ENCODE data around the gene C17orf113. TPM values are rescaled to one million over a fixed set of nuclear protein-coding genes. Genes with fewer than 3 reads are reported as not detected.

C17orf113 gene
- total and polyA plus RNA-seq, 2 of the 4 experiments (the other 2 are of a cell fraction): under 0.01 to 0.03 TPM

DNA sequence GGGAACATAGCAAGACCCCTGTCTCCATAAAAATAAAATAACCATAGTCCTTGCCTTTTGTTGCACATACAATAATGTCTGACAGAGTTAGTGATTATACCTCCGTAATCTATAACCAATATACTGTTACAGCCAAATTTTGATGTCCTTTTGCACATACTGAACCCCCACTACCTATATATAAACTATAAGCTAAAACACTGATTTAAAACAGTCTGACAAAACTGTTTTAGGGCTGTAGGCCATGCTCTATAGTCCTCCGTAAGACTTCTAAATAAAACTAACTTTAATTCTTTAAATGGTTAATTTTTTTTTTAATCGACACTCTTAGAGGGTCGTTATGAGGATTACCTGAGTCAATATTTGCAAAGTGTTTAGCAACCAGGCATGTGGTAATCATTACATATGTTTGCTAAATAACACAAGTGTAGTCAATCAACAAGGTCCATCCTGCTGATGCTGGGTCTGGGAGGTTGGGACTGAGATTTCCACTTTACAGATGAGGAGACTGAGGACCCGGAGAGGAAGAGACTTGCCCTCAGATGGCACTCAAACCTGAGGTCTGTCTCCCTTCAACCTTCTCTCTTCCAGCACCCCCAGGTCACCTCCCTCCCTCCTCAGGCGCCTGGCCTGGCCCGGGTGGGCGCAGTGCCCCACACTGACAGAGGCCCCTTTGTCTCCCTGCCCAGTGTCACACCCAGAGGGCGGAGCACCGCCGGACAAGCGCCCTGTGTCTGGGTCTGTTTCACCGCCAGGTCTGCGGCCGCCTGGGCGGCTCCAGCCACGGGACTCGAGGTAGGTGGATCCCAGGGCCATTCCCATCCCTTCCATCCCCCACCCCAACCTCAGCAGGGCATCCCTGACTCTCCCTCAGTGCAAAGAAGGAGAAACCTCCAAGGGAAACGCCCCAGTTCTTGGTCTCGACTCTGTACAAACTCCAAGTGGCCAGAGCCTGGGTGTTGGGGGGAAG lies 37.6 kb upstream of the C17orf113 start:
- dilution Hi-C loops (cut with HindIII; ENCODE audit: low sequenced_read_pairs, unreplicated experiment): no loop called here

More for the DNA sequence above, 37.6 kb upstream of the C17orf113 start:
- ChIA-PET POLR2A (ENCODE audit: unreplicated experiment) (no interaction called here), CTCF (no interaction called here)
- Histone ChIP-seq H3K79me1 (ENCODE audit: low read depth in 1 of 2, low read length in 2 of 2) (no peaks in the 10 kb centered on the region), H3K9ac (ENCODE audit: low read depth, low read length) (no peak overlapping the region), H3K23ac (ENCODE audit: low read depth, low read length) (no peak overlapping the region), H2AK9ac (replicated peaks; ENCODE audit: low read depth, low read length, poor library complexity) (no peak overlapping the region), H2AFZ (replicated peaks; ENCODE audit: low read length, poor library complexity) (no peak overlapping the region), H2BK20ac (ENCODE audit: low read depth, low read length) (no peak overlapping the region), H3K36me3 (ENCODE audit: control insufficient read depth, insufficient read depth, low read length) (no peaks in the 10 kb centered on the region), H3K27me3 (ENCODE audit: control insufficient read depth, insufficient read depth, low read length) (peaks cover 42% of the 10 kb centered on the region), H4K20me1 (ENCODE audit: insufficient read depth, low read length) (no peaks in the 10 kb centered on the region), H4K8ac (ENCODE audit: low read depth in 2 of 2, low read length in 2 of 2) (no peak overlapping the region), H3K4ac (ENCODE audit: low read depth, low read length) (no peak overlapping the region), H3K9me1 (ENCODE audit: insufficient read depth, low read length) (no peaks in the 10 kb centered on the region), H3K14ac (replicated peaks; ENCODE audit: low read depth, low read length) (no peak overlapping the region), H4K5ac (ENCODE audit: low read depth, low read length) (no peak overlapping the region), H4K91ac (ENCODE audit: insufficient read depth, low read depth, low read length) (no peak overlapping the region), H3K18ac (ENCODE audit: low read depth, low read length) (no peak overlapping the region), H3K4me3 (ENCODE audit: insufficient read depth, low read depth, low read length) (no peak overlapping the region), H3K9me3 (ENCODE audit: control insufficient read depth, insufficient read depth, low read length) (no peaks in the 10 kb centered on the region), H2AK5ac (ENCODE audit: low read depth, low read length) (no peak overlapping the region), H3K56ac (ENCODE audit: extremely low read depth, insufficient read depth, low read length) (no peak overlapping the region), H2BK5ac (ENCODE audit: low read depth, low read length, poor library complexity, severe bottlenecking) (no peak overlapping the region), H3K4me1 (ENCODE audit: control insufficient read depth, insufficient read depth, low read length) (no peaks in the 10 kb centered on the region), H3K4me2 (ENCODE audit: low read depth, low read length) (no peak overlapping the region), H2BK15ac (ENCODE audit: low read depth, low read length) (no peak overlapping the region), H3K27ac (ENCODE audit: insufficient read depth, low read length) (no peak overlapping the region), H2BK120ac (ENCODE audit: low read depth, low read length) (no peak overlapping the region)
- TF ChIP-seq, protein P1, sequence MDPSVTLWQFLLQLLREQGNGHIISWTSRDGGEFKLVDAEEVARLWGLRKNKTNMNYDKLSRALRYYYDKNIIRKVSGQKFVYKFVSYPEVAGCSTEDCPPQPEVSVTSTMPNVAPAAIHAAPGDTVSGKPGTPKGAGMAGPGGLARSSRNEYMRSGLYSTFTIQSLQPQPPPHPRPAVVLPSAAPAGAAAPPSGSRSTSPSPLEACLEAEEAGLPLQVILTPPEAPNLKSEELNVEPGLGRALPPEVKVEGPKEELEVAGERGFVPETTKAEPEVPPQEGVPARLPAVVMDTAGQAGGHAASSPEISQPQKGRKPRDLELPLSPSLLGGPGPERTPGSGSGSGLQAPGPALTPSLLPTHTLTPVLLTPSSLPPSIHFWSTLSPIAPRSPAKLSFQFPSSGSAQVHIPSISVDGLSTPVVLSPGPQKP (IDR thresholded peaks at IDR 0.05; ENCODE audit: borderline replicate concordance, low read depth, low read length): no peak
- TF ChIP-seq RFX5 (IDR thresholded peaks at IDR 0.05; ENCODE audit: low read depth, low read length): no peak
- no peak for TF ChIP-seq CHD1 (IDR thresholded peaks at IDR 0.05; ENCODE audit: low read depth, low read length)
- TF ChIP-seq RCOR1 (IDR thresholded peaks at IDR 0.05; ENCODE audit: insufficient replicate concordance, low read length): no peak
- TF ChIP-seq, protein P2, sequence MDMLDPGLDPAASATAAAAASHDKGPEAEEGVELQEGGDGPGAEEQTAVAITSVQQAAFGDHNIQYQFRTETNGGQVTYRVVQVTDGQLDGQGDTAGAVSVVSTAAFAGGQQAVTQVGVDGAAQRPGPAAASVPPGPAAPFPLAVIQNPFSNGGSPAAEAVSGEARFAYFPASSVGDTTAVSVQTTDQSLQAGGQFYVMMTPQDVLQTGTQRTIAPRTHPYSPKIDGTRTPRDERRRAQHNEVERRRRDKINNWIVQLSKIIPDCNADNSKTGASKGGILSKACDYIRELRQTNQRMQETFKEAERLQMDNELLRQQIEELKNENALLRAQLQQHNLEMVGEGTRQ (IDR thresholded peaks at IDR 0.05; ENCODE audit: low read depth, low read length): no peak
- no peak for TF ChIP-seq SMC3 (IDR thresholded peaks at IDR 0.05; ENCODE audit: low read depth, low read length)
- TF ChIP-seq POLR2A (IDR thresholded peaks at IDR 0.05; ENCODE audit: low read depth, low read length): no peak
- TF ChIP-seq FOS (IDR thresholded peaks at IDR 0.05; ENCODE audit: low read depth, low read length): no peak
- TF ChIP-seq NFE2L2 (IDR thresholded peaks at IDR 0.05; ENCODE audit: low read depth, low read length): no peak
- TF ChIP-seq RAD21 (IDR thresholded peaks at IDR 0.05; ENCODE audit: low read length): no peak
- no peak for TF ChIP-seq MAFK (IDR thresholded peaks at IDR 0.05; ENCODE audit: low read depth, low read length)
- no peak for TF ChIP-seq MAZ (IDR thresholded peaks at IDR 0.05; ENCODE audit: borderline replicate concordance, low read depth, low read length)
- TF ChIP-seq BHLHE40 (IDR thresholded peaks at IDR 0.05; ENCODE audit: low read depth, low read length): no peak
- TF ChIP-seq, protein P3, sequence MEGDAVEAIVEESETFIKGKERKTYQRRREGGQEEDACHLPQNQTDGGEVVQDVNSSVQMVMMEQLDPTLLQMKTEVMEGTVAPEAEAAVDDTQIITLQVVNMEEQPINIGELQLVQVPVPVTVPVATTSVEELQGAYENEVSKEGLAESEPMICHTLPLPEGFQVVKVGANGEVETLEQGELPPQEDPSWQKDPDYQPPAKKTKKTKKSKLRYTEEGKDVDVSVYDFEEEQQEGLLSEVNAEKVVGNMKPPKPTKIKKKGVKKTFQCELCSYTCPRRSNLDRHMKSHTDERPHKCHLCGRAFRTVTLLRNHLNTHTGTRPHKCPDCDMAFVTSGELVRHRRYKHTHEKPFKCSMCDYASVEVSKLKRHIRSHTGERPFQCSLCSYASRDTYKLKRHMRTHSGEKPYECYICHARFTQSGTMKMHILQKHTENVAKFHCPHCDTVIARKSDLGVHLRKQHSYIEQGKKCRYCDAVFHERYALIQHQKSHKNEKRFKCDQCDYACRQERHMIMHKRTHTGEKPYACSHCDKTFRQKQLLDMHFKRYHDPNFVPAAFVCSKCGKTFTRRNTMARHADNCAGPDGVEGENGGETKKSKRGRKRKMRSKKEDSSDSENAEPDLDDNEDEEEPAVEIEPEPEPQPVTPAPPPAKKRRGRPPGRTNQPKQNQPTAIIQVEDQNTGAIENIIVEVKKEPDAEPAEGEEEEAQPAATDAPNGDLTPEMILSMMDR (conservative IDR thresholded peaks at IDR 0.05; ENCODE audit: low read depth, low read length): no peak
- intact Hi-C loops (cut with micrococcal nuclease) (no loop called here), in situ Hi-C loops (cut with MboI; ENCODE audit: low sequenced_read_pairs) (no loop called here)
- no peak for ATAC-seq (ENCODE audit: low read depth)
- no peak for DNase-seq
- WGBS, 2 experiments (ENCODE audit: extremely low coverage in 2 of 2, insufficient read length in 1 of 2): 70% methylated on average over 2 of the region's 20 CpGs; no CpG with 5 or more reads in 1 of the 2 experiments
- no TSS peak for BruUV-seq (replicated peaks)

All from IMR-90 (cell line).